ENCODE measurements around the gene SLAIN1. TPM values are rescaled to one million over a fixed set of nuclear protein-coding genes. Genes with fewer than 3 reads are reported as not detected.

Gene SLAIN1
- polyA plus RNA-seq, 1 donor = 5.4 TPM

- peak; percentile 43 for DNase-seq
Measured at GRCh38 chr13:77751513-77752456, 54.3 kb downstream of the SLAIN1 start.

DNA sequence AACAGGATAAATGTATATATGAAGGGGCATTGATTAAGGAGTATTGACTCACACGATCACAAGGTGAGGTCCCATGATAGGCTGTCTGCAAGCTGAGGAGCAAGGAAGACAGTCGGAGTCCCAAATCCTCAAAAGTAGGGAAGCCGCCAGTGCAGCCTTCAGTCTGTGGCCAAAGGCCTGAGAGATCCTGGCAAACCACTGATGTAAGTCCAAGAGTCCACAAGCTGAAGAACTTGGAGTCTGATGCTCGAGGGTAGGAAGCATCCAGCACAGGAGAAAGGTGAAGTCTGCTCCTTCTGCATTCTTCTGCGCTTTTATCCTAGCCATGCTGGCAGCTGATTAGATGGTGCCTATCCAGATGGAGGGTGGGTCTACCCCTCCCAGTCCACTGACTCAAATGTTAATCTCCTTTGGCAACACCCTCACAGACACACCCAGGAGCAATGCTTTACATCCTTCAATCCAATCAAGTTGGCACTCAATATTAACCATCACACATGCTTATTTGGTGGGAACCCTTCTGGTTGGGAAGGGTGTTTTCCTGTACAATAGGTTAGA, 55.1 kb downstream of the SLAIN1 start:
- no peak for DNase-seq

- no peak for DNase-seq
Measured at GRCh38 chr13:77760893-77761292, 63.4 kb downstream of the SLAIN1 start.

GRCh38 chr13:77767413-77767812, 69.9 kb downstream of the SLAIN1 start:
- DNase-seq = no peak

- no peak for DNase-seq
Measured at GRCh38 chr13:77774181-77774580, 76.7 kb downstream of the SLAIN1 start.

DNA sequence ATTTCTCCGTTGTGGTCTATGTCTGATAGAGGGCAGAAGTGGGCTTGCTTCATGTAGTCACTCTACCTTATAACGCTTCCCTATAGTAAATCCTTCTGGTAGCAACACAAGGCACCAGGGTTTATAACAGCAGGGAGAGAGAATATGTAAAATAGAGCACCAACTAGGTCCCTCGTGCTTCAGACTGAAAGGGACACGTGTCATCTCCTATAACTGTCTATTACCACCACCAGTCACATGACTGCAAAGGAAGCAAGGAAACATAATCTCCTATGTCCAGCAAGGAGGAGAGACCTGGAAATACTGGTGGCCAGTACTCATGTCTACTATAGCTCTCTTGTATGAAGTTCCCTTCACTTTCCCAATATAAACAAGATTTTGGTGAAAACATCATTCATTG, 79.2 kb downstream of the SLAIN1 start:
- no peak for DNase-seq

DNA sequence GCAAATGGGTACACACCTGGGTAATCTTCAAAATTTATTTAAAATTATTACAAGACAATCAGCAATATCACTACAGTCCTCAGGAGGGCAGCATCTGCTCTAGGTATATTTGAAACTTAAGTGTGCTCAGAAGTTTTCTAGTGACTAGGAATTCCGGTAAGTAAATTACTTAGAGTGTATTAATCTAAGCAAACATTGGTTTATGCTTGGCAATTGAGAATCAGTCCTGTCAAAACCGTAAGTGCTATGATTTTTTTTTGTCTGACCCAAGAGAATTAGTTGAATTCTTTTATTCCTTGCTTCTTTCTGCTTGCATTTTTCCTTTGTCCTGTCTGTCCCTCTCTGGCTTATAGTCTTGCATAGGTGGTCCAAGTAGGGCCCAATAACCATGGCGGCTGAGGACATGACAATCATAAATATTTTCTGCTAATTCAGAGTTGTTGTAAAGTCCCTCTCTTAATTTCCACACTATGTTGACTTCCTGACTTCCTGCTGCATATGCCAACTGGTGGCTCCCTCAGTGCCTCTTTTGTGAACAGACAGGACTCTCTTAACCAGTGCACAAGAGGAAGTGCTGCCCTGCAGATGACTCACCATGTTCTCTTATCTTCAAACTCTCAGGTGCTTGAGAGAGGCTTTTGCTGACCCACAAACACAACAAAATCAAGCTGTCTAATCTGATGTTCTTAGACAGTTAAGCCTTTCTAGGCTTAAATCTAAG, 82.2 kb downstream of the SLAIN1 start:
- DNase-seq = peak; percentile 49

DNA sequence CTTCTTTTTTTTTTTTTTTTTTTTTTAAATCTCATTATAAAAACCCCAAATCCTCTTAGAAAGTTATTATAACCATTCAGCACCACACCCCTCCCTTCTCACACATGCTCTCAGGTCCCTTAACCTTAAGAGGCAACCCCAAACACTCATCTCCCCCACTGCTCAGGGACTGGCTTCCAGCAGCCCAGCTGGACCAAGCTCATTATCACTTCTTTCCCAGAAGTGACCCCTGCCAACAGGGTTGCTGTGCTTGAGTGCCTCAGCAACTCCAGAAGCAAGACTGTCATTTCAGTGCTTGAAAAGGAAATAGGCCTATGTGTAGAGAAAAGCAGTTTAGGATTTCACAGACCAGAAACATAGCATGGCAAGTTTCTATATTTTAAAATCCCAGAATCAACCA, 84.3 kb downstream of the SLAIN1 start:
- no peak for DNase-seq

- DNase-seq = no peak
Measured at GRCh38 chr13:77784515-77784914, 87.0 kb downstream of the SLAIN1 start.

DNA sequence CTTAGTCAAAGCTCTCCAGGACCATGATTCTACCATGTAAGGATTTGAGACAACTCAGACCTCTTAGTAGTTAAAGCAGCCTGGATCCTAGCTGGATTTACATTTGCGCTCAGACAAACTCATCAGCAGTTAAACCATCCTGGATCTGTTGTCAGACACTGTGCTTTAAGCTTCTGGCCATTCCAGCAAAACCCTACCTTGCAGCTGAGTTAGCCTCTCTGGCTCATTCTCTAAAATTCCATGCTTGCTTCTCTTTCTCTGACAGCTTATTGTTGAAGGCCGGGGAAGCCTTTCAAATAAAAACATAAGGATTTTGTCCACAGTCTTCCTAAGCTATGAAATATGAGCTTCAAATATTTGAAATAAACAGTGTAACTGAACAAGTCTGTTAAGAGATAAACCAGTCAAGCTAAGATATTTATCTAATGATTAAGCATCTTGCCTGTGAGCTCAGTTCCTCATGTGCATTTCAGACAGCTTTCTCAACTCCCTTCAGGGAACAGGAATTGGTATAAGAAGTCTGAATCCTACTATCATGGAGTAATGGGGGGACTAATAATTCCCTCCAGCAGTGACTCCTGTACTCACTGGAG, 89.3 kb downstream of the SLAIN1 start:
- DNase-seq = no peak

- no peak for DNase-seq
Measured at GRCh38 chr13:77789376-77789775, 91.9 kb downstream of the SLAIN1 start.

- no peak for DNase-seq
Measured at GRCh38 chr13:77800219-77800618, 102.7 kb downstream of the SLAIN1 start.

- no peak for DNase-seq
Measured at GRCh38 chr13:77806518-77806917, 109.0 kb downstream of the SLAIN1 start.

DNA sequence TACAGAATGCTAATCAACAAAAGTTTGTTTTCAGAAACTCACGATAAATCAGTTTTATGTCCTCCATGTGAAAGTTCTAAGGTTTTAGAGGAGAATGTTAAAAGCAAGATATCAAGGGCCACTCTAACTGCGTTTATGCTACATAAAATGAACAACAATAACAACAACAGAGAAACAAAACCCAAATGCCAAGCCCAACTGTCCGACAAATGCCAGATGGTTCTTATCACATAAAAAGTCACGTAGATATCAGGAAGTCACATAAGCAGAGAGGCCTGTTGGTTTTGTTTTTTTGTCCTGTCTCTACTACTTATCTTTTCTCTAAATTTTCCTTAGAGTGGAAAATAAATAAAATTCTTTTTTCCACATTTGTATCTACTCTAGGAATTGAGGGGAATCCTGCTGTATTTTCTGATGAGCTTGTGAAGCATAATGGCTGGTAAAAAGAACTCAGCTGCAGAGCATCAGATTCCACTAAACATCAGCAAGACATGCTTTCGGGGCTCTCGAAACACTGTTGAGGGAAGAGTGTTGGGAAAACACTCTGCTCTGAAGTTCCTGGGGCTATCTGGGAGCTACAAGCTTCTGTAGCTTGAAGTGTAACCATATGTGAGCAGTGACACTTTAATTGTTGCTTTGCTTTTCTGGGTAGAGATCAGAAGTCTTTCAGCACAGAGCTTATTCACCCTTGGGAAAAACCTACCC, 110.1 kb downstream of the SLAIN1 start:
- no peak for DNase-seq

DNA sequence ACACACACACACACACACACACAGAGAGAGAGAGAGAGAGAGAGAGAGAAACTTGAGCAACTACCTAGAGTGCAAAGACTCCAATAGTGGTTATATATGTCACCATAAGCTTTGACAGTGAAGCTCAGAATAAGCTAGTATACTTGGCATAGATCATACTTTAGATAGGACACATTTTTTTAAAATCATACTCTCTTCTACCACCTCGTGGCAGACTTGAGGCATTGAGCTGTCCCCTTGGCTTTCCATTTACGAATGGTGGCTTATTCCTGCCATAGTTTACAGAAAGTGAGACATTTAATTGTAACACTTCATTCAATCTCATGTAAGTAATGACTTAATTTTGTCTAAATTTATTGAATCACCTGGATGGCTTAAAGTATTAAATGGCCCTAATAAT, 112.9 kb downstream of the SLAIN1 start:
- DNase-seq = no peak

GRCh38 chr13:77810878-77811277, 113.4 kb downstream of the SLAIN1 start:
- DNase-seq = no peak

DNA sequence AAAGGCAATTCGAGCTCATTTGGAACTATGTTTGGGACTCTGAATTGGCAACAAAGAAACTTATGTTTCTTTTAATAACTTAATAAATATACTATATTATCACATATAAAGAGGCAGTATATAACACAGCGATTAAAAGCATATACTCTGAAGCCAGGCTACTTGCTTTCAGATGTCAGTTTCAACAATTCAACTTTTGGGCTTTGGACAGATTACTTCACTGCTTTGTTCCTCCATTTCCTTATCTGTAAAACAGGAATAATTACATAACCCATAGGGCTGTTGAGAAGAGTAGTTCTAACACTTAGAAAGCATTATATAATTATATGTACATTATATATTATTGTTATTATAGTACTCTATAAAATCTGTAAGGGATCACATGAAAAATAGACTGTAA, 113.9 kb downstream of the SLAIN1 start:
- no peak for DNase-seq

DNA sequence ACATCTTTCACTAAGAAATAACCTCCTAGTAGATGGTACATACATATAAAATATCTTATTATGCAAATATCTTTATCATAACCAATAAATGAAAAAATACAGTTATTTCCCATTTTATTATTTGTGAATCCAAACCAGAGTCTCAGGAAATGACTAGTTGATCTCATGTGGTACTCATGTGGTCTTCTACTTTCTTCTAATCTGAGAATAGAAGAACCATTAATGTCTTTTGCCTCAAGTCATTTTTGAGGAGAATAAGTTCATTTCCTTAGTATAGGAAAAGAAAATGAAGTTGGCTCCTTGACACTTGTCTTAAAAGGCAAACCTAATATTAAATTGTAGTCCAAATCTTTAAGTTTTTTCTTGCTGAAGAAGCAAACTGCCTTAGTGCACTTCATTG, 114.5 kb downstream of the SLAIN1 start:
- no peak for DNase-seq

Data from hindlimb muscle (tissue), 1 donor.